ENCODE measurements around the gene GMPS. TPM values are rescaled to one million over a fixed set of nuclear protein-coding genes. Genes with fewer than 3 reads are reported as not detected.

GMPS gene
- total and polyA plus RNA-seq, 2 of the 13 experiments (the other 11 are each of a cell fraction or from before 2014, with no cell fraction given): 29.6 to 85.5 TPM

DNA sequence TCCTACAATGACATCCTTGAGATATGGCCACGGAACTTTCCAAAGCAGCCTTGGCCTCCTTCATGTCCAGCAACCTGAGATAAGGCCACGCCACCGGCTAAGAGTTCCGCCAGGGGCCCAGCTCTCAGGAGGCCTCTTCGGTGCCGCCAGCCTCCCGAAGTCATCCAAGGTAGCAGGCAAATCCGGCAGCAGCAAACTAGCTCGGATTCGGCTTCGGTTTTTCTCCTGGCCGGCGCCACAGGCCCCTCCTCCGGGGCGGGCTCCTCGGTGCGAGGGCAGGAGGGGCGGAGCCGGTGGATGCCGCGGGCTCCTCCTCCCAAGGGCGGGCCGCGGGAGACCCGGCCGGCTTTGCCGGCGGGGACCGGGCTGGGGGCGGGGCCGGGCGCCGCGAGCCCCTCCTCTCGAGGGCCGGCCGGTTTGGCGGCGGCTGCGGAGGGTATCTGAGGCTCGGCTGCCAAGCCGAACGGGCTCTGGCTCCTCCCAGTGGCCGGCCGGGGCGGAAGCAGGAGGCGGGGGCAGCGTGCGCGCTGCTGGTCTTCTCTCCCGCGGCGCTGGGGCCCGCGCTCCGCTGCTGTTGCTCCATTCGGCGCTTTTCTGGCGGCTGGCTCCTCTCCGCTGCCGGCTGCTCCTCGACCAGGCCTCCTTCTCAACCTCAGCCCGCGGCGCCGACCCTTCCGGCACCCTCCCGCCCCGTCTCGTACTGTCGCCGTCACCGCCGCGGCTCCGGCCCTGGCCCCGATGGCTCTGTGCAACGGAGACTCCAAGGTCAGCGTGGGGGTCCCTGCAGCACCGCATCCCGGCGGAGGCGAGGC is at the start of gene GMPS (continued):
- TF ChIP-seq GTF3A (CRISPR knock-in tag; conservative IDR thresholded peaks at IDR 0.05): no peak
- TF ChIP-seq, protein P1, sequence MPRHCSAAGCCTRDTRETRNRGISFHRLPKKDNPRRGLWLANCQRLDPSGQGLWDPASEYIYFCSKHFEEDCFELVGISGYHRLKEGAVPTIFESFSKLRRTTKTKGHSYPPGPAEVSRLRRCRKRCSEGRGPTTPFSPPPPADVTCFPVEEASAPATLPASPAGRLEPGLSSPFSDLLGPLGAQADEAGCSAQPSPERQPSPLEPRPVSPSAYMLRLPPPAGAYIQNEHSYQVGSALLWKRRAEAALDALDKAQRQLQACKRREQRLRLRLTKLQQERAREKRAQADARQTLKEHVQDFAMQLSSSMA (CRISPR knock-in tag; IDR thresholded peaks at IDR 0.05): no peak
- TF ChIP-seq SRY (CRISPR knock-in tag; IDR thresholded peaks at IDR 0.05): peak; percentile 34; the same call in 1 of the 2 replicates
- 0 out of 2 replicates have a peak, but pooled peaks have one; percentile 25 for TF ChIP-seq ZNF251 (CRISPR knock-in tag; IDR thresholded peaks at IDR 0.05)
- peak; percentile 72; the same call in 1 of the 2 replicates for TF ChIP-seq ZFP41 (CRISPR knock-in tag; IDR thresholded peaks at IDR 0.05; ENCODE audit: borderline replicate concordance)
- no peak for TF ChIP-seq NKX3-1 (CRISPR knock-in tag; IDR thresholded peaks at IDR 0.05)
- TF ChIP-seq ZNF225 (CRISPR knock-in tag; IDR thresholded peaks at IDR 0.05): 0 out of 2 replicates have a peak, but pooled peaks have one; percentile 38
- TF ChIP-seq, protein P2, sequence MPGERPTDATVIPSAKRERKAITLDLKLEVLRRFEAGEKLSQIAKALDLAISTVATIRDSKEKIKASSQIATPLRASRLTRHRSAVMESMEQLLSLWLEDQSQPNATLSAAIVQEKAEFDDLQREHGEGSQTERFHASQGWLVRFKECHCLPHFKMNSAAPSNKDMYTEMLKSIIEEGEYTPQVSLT (CRISPR knock-in tag; IDR thresholded peaks at IDR 0.05; ENCODE audit: borderline replicate concordance, low read depth): no peak
- TF ChIP-seq, protein P3, sequence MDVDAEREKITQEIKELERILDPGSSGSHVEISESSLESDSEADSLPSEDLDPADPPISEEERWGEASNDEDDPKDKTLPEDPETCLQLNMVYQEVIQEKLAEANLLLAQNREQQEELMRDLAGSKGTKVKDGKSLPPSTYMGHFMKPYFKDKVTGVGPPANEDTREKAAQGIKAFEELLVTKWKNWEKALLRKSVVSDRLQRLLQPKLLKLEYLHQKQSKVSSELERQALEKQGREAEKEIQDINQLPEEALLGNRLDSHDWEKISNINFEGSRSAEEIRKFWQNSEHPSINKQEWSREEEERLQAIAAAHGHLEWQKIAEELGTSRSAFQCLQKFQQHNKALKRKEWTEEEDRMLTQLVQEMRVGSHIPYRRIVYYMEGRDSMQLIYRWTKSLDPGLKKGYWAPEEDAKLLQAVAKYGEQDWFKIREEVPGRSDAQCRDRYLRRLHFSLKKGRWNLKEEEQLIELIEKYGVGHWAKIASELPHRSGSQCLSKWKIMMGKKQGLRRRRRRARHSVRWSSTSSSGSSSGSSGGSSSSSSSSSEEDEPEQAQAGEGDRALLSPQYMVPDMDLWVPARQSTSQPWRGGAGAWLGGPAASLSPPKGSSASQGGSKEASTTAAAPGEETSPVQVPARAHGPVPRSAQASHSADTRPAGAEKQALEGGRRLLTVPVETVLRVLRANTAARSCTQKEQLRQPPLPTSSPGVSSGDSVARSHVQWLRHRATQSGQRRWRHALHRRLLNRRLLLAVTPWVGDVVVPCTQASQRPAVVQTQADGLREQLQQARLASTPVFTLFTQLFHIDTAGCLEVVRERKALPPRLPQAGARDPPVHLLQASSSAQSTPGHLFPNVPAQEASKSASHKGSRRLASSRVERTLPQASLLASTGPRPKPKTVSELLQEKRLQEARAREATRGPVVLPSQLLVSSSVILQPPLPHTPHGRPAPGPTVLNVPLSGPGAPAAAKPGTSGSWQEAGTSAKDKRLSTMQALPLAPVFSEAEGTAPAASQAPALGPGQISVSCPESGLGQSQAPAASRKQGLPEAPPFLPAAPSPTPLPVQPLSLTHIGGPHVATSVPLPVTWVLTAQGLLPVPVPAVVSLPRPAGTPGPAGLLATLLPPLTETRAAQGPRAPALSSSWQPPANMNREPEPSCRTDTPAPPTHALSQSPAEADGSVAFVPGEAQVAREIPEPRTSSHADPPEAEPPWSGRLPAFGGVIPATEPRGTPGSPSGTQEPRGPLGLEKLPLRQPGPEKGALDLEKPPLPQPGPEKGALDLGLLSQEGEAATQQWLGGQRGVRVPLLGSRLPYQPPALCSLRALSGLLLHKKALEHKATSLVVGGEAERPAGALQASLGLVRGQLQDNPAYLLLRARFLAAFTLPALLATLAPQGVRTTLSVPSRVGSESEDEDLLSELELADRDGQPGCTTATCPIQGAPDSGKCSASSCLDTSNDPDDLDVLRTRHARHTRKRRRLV (CRISPR knock-in tag; IDR thresholded peaks at IDR 0.05): no peak
- TF ChIP-seq FOXK2 (IDR thresholded peaks at IDR 0.05): no peak
- TF ChIP-seq RBFOX2 (IDR thresholded peaks at IDR 0.05; ENCODE audit: low read depth, low read length): peak; percentile 88
- TF ChIP-seq, protein P4, sequence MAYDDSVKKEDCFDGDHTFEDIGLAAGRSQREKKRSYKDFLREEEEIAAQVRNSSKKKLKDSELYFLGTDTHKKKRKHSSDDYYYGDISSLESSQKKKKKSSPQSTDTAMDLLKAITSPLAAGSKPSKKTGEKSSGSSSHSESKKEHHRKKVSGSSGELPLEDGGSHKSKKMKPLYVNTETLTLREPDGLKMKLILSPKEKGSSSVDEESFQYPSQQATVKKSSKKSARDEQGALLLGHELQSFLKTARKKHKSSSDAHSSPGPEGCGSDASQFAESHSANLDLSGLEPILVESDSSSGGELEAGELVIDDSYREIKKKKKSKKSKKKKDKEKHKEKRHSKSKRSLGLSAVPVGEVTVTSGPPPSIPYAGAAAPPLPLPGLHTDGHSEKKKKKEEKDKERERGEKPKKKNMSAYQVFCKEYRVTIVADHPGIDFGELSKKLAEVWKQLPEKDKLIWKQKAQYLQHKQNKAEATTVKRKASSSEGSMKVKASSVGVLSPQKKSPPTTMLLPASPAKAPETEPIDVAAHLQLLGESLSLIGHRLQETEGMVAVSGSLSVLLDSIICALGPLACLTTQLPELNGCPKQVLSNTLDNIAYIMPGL (CRISPR knock-in tag; IDR thresholded peaks at IDR 0.05; ENCODE audit: borderline replicate concordance in 1 of 2, low read depth in 1 of 2): peak; percentile 84 to 91
- TF ChIP-seq, protein P5, sequence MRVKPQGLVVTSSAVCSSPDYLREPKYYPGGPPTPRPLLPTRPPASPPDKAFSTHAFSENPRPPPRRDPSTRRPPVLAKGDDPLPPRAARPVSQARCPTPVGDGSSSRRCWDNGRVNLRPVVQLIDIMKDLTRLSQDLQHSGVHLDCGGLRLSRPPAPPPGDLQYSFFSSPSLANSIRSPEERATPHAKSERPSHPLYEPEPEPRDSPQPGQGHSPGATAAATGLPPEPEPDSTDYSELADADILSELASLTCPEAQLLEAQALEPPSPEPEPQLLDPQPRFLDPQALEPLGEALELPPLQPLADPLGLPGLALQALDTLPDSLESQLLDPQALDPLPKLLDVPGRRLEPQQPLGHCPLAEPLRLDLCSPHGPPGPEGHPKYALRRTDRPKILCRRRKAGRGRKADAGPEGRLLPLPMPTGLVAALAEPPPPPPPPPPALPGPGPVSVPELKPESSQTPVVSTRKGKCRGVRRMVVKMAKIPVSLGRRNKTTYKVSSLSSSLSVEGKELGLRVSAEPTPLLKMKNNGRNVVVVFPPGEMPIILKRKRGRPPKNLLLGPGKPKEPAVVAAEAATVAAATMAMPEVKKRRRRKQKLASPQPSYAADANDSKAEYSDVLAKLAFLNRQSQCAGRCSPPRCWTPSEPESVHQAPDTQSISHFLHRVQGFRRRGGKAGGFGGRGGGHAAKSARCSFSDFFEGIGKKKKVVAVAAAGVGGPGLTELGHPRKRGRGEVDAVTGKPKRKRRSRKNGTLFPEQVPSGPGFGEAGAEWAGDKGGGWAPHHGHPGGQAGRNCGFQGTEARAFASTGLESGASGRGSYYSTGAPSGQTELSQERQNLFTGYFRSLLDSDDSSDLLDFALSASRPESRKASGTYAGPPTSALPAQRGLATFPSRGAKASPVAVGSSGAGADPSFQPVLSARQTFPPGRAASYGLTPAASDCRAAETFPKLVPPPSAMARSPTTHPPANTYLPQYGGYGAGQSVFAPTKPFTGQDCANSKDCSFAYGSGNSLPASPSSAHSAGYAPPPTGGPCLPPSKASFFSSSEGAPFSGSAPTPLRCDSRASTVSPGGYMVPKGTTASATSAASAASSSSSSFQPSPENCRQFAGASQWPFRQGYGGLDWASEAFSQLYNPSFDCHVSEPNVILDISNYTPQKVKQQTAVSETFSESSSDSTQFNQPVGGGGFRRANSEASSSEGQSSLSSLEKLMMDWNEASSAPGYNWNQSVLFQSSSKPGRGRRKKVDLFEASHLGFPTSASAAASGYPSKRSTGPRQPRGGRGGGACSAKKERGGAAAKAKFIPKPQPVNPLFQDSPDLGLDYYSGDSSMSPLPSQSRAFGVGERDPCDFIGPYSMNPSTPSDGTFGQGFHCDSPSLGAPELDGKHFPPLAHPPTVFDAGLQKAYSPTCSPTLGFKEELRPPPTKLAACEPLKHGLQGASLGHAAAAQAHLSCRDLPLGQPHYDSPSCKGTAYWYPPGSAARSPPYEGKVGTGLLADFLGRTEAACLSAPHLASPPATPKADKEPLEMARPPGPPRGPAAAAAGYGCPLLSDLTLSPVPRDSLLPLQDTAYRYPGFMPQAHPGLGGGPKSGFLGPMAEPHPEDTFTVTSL (CRISPR knock-in tag; IDR thresholded peaks at IDR 0.05; ENCODE audit: borderline replicate concordance): no peak
- peak; percentile 65 for TF ChIP-seq POLR2AphosphoS5 (IDR thresholded peaks at IDR 0.05; ENCODE audit: low read depth, low read length)
